Stimulated activated CD4-positive, alpha-beta T cell treated with anti-CD3 and anti-CD28 coated beads, Interleukin-2, amount 100 ng/mL, for 4 hours (primary cell): ENCODE measurements around the gene SPATA6.
"Not testable (repeated sequence)": the region's sequence is repeated elsewhere in the genome, so short reads cannot be mapped to it uniquely, and the experiment has no call there.

Experiments
- DNase-seq: peaks from one replicate; pipeline ENCODE4 v3.0.0-alpha.2; 2020; ENCODE audit warnings: low read depth

SPATA6 gene

DNA sequence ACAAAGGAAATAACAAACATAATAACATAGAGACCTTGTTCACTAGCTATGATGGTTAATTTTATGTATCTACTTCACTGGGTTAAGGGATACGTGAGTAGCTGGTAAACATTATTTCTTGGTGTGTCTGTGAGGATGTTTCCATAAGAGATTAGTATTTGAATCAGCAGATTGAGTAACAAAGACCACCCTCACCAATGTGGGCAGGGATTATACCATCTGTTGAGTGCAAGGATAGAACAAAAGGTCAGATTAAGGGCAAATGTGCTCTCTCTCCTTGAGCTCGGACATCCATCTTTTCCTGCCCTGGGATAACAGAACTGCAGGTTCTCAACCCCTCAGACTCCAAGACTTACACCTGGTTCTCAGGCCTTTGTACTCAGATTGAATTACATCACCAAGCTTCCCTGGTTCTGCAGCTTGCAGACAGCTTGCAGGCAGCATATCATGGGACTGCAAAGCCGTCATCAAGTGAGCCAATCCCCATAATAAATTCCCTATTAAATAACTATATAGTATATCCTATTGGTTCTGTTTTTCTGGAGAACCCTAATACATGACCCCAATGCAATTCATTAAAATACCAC lies 9.2 kb downstream of the SPATA6 start:
- no peak for DNase-seq

DNA sequence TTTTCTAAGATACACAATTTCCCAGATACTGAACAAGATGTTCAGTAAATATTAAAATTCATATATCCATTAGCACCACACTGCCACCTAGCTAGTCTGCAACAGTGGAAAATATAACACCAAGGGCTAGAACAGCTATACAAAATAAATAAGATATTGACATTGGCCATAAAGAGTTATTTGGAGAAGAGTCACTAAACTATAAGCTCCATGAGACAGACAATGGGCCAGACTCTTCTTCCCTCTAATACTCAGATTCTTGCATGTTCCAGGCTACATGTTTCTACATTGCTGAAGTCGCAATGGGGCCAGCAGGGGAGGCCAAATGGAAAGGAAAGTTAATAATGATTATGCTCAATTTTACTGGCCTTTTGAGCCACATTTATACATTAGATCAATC lies 21.5 kb downstream of the SPATA6 start:
- no peak for DNase-seq

DNA sequence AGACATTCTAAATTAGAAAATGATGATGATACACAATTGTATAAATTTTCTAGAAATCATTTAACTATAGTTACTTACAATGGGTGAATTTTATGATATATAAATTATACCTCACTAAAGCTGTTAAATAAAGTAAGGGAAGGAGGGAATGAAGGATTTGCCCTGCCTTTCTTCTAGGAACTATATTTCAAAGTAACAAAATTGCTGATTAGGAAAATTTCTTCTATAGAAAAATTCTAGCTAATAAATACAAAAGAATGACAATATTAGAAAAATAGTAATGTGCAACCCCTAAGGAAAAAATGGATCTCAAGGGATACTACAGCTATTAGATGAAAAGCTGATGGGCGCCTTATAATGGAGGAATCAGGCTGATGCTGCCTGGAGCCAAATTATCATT lies 23.1 kb downstream of the SPATA6 start:
- DNase-seq, result no peak

DNA sequence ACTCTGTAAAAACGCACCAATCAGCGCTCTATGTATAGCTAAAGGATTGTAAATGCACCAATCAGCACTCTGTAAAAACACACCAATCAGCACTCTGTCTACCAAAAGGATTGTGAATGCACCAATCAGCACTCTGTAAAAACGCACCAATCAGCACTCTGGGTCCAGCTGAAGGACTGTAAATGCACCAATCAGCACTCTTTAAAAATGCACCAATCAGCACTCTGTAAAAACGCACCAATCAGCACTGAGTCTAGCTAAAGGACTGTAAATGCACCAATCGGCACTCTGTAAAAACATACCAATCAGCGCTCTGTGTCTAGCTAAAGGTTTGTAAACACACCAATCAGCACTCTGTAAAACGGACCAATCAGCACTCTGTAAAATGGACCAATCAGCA lies 27.8 kb downstream of the SPATA6 start:
- not testable (repeated sequence) for DNase-seq

DNA sequence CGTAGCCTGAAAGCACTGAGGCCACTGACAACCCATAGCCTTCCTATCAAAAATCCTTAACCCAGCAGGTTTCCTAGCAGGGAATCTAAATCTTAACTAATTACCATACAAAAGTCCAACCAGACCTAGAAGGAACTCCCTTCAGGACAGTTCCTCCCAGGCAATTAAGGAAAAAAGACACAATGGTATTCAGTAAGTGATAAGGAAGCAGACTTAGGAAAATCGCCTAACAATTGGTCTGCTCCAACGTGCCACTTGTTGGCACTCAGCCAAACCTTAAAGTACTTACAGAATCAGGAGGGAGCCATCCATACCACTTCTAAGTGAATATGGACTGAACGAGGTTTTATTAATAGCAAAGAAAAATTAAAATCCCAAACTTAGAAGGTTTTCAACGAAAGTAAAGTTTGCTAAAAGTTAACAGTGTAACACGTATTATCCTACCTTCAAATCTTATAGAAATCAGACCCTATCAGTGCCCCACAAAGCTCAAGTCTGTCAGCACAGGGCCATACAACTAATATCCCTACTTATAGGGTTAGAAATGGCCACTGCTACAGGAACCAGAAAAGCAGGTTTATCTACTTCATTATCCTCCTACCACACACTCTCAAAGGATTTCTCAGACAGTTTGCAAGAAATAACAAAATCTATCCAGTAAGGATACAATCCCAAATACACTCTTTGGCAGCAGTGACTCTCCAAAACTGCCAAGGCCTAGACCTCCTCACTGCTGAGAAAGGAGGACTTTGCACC lies 29.0 kb downstream of the SPATA6 start:
- no peak for DNase-seq

DNA sequence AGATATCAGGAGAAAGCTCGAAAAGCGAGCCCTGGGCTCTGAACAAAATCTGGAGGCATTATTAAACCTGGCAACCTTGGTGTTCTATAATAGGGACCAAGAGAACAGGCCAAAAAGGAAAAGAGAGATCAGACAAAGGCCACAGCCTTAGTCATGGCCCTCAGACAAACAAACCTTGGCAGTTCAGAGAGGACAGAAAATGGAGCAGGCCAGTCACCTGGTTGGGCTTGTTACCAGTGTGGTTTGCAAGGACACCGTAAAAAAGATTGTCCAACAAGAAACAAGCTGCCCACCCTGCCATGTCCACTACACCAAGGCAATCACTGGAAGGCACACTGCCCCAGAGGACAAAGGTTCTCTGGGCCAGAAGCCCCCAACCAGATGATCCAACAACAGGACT lies 31.2 kb downstream of the SPATA6 start:
- not testable (repeated sequence) for DNase-seq

DNA sequence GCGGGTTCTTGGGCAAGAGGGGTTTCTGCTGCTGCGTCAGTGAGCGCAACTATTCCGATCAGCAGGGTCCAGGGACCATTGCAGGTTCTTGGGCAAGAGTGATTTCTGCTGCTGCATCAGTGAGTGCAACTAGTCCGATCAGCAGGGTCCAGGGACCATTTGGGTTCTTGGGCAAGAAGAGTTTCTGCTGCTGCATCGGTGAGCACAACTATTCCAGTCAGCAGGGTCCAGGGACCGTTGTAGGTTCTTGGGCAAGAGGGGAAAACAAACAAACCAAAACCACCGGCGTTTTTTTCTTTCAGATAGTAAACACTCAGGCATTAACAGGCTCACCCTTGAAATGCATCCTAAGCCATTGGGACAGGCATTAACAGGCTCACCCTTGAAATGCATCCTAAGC lies 32.6 kb downstream of the SPATA6 start:
- DNase-seq, result no peak

DNA sequence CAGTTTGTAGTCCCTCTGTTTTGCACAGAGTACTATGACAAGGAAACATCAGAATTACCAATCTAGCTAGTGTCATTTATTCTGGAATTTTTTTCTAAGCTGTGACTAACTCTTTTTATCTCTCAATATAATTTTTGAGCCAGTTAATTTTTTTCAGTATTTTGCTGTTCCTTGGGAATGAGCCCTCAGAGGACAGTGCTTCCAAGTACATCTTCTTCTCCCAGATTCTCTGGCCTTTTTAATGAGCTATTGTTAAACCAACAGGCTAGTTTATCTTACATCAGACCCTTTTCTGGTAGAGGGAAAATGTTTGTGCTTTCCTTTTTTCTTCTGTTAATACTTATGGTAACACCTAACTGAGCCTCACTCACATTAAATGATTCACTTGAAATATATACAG lies 34.6 kb downstream of the SPATA6 start:
- not testable (repeated sequence) for DNase-seq

DNA sequence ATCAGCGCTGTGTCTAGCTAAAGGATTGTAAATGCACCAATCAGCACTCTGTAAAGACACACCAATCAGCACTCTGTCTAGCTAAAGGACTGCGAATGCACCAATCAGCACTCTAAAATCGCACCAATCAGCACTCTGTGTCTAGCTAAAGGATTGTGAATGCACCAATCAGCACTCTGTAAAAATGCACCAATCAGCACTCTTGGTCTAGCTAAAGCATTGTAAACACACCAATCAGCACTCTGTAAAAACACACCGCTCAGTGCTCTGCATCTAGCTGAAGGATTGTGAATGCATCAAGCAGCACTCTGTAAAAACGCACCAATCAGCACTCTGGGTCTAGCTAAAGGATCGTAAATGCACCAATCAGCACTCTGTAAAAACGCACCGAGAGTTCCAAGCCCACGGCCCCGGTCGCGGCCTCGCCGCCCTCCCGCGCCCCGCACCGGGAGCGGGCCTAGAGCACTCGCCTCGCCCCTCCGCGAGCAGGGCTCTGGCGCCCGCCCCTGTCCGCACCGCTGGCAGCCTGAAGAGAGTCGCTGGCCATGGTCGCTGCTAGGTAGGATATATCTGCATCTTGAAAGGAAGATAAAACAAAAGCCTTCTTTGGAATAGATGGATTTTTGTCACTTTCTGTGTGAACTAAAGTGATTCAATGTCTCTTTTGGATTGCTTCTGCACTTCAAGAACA lies 36.5 kb downstream of the SPATA6 start:
- DNase-seq, result not testable (repeated sequence)

DNA sequence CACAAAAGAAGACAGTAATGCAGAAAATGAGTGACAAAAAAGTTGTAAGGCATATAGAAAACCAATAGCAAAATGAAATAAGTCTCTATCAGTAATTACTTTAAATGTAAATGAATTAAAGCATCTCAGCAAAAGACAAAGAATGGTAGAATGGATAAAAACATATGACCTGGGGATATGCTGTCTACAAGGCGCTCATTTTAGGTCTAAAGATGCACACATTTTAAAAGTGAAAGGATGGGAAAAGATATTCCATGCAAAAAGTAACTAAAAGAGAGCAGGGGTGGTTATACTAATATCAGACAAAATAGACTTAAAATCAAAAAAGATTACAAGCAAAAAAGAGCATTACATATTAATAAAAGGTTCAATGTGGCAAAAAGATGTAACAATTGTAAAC lies 41.2 kb downstream of the SPATA6 start:
- no peak for DNase-seq

DNA sequence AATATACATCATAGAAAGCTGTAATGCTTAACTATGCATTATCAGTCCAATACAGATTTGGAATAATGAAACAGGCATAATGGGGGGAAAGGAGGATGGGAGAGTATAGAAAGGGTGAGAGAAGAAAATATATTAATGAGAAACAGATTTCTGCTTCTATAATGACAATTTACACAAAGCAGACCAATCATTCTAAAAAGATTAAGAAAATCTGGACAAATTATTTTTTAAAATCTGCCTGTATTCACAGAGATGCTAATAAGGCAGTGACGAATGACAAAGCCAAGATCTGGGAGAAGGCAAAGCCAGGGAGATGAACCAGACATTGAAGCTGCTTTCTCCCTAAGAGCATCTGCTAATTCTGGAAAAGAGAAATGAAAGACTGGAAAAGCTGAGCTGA lies 50.0 kb downstream of the SPATA6 start:
- DNase-seq, result no peak

DNA sequence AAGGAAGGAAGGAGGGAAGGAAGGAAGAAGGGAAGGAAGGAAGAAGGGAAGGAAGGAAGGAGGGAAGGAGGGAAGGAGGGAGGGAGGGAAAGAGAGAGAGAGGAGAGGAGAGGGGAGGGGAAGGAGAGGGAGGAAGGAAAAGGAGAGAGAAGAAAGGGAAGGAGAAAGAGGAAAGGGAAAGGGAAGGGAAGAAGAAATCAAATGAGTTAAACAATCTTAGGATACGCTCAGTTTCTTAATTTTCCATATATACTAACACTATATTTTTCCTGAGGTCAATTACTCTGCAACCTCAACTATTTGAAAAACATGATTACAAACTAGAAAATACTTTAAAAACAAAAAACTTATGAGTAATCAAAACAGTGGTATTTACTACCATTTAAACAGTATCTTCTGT lies 53.3 kb downstream of the SPATA6 start:
- DNase-seq, result no peak

DNA sequence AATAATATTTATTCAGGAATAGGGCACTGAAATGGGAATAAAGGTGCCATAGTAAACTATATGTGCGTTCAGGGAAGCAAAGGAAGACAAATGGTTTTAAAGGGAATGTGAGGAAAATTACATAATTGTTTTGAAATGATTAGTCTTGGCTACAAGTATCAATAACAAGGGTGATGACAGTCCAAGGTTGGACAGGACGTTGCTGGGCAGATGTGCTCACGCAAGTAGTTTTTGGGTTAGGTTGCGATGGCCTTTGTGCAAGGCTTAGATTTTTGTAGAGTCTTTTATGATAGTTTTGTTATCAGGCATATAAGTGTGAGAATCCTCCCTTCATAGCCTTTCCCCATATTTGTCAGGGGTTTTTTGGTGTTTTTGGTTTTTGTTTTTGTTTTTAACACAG lies 57.0 kb downstream of the SPATA6 start:
- no peak for DNase-seq

DNA sequence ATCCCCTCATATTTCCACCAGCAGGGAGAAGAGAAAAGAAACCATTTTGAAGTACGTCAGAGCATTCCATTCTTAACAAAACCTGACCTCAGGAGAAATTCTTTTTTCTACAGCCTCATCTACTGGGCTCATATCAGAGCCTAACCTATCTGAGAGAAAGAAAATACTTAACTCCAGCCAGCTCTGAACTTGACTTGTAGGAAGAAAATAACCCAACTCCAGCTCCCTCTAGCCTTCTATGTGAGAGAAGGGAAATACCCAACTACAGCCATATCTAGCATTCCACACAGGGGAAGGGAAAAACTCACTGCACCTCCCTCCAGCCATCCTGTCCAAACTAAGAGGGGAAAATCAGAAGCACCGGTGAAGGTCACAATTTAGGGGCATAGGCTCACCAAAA lies 57.7 kb downstream of the SPATA6 start:
- DNase-seq, result no peak

DNA sequence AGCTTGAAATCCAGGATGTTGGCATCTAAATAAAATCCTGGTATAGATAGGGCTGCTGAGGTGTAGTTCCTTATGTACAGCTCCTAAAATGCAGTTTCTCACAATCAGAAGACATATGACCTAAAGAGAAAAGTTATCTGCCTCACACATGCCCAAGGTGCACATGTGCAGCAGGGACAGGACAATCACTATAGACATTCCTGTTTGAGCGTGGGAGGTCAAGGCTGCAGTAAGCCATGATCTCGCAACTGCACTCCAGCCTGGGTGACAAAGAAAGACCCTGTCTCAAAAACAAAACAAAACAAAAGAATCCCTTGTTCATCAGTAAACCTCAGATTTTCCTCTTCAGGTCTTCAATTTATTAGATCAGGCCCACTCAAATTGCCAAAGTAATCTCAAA lies 66.1 kb downstream of the SPATA6 start:
- DNase-seq, result no peak

DNA sequence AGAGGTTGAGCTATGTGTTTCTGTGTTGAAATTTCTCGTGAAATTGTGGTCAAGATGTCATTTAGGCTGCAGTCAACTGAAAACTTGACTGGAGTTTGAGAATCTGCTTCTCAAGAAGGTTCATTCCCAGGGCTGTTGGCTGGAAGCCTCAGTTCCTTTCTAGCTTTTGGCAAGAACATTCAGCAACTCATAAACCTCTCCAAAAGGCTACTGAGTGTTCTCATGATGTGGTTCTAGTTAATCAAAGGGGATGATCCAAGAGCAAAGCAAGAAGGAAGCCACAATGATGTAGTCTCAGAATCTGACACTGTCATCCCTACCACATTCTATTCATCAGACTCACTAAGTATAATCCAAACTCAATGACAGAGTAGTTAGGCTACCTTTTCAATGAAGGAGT lies 66.6 kb downstream of the SPATA6 start:
- no peak for DNase-seq

DNA sequence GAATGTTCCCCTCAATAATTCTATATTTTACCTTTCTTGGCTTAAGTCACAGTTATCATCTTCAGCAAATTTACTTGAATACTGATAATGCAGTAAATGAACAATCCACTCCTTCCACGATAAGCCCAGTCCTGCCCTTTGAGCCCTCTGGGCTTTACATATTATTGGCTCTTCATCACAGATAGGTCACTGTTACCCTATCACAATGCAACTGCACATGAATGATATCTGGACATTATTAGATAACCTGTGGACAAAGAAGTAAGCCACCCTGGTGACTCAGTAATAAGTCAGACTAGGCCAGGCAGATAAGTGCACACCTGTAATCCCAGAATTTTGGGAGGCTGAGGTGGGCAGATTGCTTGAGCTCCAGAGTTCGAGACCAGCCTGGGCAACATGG lies 69.4 kb downstream of the SPATA6 start:
- no peak for DNase-seq

DNA sequence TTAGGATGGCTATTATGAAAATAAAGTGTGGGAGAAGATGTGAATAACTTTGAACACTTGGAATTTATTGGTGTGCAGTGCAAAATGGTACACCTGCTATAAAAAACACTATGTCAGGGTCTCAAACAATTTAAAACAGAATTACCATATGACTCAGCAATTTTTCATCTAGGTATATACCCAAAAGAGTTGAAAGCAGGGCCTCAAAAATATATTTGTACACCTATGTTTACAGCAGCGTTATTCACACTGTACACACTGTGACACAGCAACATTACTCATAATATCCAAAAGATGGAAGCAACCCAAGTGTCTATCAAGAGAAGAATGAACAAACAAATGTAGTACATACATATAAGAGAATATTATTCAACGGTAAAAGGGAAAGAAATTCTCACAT lies 75.8 kb downstream of the SPATA6 start:
- no peak for DNase-seq

DNA sequence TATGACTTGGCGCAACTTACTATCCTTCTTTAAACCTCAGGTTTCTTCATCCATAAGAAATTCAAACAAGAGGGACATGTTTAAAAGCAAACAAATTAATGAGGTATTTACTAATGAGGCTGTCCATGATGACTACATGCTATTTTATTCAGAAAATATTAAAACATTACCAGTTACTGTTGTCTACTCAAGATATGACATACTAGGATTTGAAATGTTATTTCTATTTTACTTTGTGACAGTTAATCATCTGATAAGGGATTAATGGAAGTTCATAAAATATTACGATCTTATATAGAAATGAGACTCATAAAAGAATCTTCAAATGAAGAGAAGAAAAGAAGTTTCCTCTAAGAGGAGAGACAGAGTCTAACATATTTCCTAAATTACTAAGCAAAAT lies 80.1 kb downstream of the SPATA6 start:
- DNase-seq, result no peak

DNA sequence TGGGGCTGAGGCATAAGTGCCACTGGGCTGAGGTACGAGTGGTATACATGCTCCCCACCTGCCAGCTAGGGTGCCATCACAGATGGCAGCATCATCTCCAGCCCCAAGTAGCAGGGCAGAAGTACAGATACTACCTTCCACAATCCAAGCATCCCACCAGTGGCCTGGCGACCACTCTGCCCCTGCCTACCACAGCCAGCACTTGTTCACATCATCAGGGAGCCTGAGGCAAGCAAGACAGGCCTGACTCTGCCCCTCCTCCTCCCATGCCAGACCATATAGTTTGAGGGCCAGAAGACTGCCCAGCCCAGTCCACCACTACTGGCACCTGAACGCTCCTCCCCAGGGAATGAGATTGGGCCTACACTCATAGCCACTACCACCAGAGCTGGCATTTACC lies 84.6 kb downstream of the SPATA6 start:
- no peak for DNase-seq

DNA sequence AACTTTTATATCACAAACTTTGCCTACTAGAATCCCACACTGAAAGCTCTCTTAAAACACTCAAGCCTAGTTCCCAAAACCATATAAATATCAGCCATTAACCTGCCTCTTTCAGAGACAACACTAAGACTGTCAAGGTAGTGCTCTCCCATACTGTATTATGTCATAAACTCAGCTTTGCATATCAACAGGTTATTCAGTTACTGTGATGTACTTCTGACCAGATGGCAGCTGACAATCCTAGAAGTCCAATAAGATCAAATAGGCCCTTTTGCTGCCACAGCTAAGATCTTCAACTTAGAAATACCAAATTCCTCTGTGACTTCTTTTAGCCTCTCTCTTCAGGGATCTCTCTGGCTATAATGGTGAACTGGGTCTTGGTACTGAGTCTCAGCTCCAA lies 97.2 kb downstream of the SPATA6 start:
- no peak for DNase-seq

DNA sequence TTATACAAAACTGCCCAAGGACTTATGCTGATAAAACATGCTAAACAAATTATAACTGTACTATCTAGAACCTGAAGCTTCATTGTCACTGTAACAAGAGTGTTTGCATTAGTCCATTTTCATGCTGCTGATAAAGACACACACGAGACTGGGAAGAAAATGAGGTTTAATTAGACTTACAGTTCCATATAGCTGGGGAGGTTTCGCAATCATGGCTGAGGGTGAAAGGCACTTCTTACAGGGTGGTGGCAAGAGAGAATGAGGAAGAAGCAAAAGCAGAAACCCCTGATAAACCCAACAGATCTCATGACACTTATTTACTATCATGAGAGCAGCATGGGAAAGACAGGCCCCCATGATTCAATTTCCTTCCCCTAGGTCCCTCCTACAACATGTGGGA lies 100.4 kb downstream of the SPATA6 start:
- no peak for DNase-seq

DNA sequence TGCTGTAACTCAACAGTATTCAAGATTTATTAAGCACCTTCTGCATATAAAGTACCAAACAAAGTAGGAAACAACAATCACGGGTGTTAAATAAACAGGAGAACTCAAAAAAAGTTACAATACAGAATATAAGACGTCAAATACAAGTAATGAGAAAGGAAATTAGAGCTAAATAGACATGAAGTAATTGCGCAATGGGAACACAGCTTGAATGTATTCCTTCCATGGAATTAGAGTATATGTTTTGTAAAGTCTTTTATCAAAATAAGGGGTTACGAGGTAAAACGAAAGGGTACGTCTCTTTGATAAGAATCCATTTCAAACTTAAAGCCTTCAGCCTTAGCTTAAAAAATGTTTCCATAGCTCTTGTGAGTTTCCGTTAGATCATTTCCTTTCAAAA lies 109.1 kb downstream of the SPATA6 start:
- no peak for DNase-seq

DNA sequence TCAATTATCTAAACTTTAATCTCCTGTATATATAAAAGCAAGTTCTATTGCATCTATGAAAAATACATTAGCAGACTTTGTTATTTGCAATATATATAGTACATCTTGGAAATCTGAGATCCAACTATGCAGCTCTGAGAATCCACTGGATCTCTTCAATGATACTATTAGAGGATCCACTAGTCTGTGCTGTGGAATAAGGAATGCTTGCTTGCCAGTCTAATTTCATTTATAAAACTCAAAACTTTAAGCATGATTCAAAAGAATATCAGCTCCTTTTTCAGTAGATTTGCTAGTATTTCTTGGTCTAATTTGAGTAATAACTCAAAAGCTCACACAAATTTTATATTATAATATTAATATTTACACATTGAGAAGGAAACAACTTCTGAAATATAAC lies 115.1 kb downstream of the SPATA6 start:
- no peak for DNase-seq
